Measurements from ENCODE around the gene LRRC4C.

- TF ChIP-seq MAX (IDR thresholded peaks at IDR 0.05; ENCODE audit: insufficient read depth, insufficient read length) (no peak), POLR2A (IDR thresholded peaks at IDR 0.05; ENCODE audit: low read depth, low read length) (no peak)
Measured at GRCh38 chr11:40759341-40759740, 700.1 kb downstream of the LRRC4C start.

Measured in endothelial cell of umbilical vein (primary cell).